Measurements from ENCODE around the gene VENTX.
A peak's percentile ranks its signal among the peaks of the same experiment; 100 is the strongest.

Gene VENTX

GRCh38 chr10:133275684-133276092 is 38.0 kb downstream of the VENTX start:
- DNase-seq, result peak; percentile 72

- DNase-seq, result no peak
Measured at GRCh38 chr10:133276100-133276434, 38.4 kb downstream of the VENTX start.

GRCh38 chr10:133276435-133277201 is 39.0 kb downstream of the VENTX start, which contains the start of gene ADAM8:
Gene ADAM8 (minus strand): TSS chr10:133276868. CDS start chr10:133276817, 51 bp downstream.
- DNase-seq, result peak; percentile 74

GRCh38 chr10:133277277-133277992 is 39.8 kb downstream of the VENTX start:
- DNase-seq, result no peak

- no peak for DNase-seq
Measured at GRCh38 chr10:133277993-133278576, 40.4 kb downstream of the VENTX start.

GRCh38 chr10:133278577-133279265 is 41.1 kb downstream of the VENTX start:
- DNase-seq, result peak; percentile 89

- DNase-seq, result peak; percentile 54
Measured at GRCh38 chr10:133279326-133280226, 41.9 kb downstream of the VENTX start.

- DNase-seq, result no peak
Measured at GRCh38 chr10:133280391-133281059, 42.9 kb downstream of the VENTX start.

GRCh38 chr10:133281084-133281483 is 43.4 kb downstream of the VENTX start:
- no peak for DNase-seq

- DNase-seq, result no peak
Measured at GRCh38 chr10:133281628-133282372, 44.1 kb downstream of the VENTX start.

GRCh38 chr10:133282846-133283390 is 45.3 kb downstream of the VENTX start:
- DNase-seq, result no peak

- DNase-seq, result no peak
Measured at GRCh38 chr10:133283931-133284330, 46.3 kb downstream of the VENTX start.

GRCh38 chr10:133285217-133285616 is 47.6 kb downstream of the VENTX start:
- DNase-seq, result no peak

GRCh38 chr10:133286366-133286765 is 48.7 kb downstream of the VENTX start:
- DNase-seq, result no peak

- DNase-seq, result no peak
Measured at GRCh38 chr10:133287832-133288500, 50.3 kb downstream of the VENTX start.

- no peak for DNase-seq
Measured at GRCh38 chr10:133289761-133290160, 52.1 kb downstream of the VENTX start.

Data from CD4-positive, alpha-beta T cell treated with Interleukin-15 for 1 hour (primary cell).